Gastrocnemius medialis (tissue), 4 donors: Measurements from ENCODE around the gene SUFU. TPM values are rescaled to one million over a fixed set of nuclear protein-coding genes. Genes with fewer than 3 reads are reported as not detected.

Source experiments
- ATAC-seq, 2 donors: fragments of 150-250 bp; one replicate each; pipeline ENCODE4 v1.9.1; 2016
- DNase-seq, 2 donors: peaks; one replicate each; pipeline ENCODE4 v3.0.0-alpha.2; 2019
- H3K27ac ChIP-seq, 4 donors: fragments of 200-600 bp; sonication (generic); 1 replicate in 1 of 4; 2 replicates in 3 of 4; pipeline ENCODE4 v1.5.1; 2016 to 2018; ENCODE audit warnings: mild to moderate bottlenecking in 2 of 4, moderate library complexity in 1 of 4
- H3K27me3 ChIP-seq, 3 donors: fragments of 200-600 bp; sonication (generic) in 2 of 3; 1 replicate in 1 of 3; 2 replicates in 2 of 3; pipeline versions ENCODE4 v1.5.1 to v1.6.0; 2016 to 2019; ENCODE audit warnings: mild to moderate bottlenecking in 1 of 3, moderate library complexity in 1 of 3
- H3K36me3 ChIP-seq, 2 donors: fragments of 200-600 bp; sonication (generic) in 1 of 2; one replicate each; pipeline ENCODE4 v1.5.1; 2017 to 2018
- H3K4me1 ChIP-seq, 2 donors: fragments of 200-600 bp; sonication (generic) in 1 of 2; one replicate each; pipeline ENCODE4 v1.5.1; 2016 to 2017; ENCODE audit warnings: mild to moderate bottlenecking in 2 of 2
- H3K4me3 ChIP-seq, 4 donors: fragments of 200-600 bp; sonication (generic) in 3 of 4; 1 replicate in 1 of 4; 2 replicates in 3 of 4; pipeline ENCODE4 v1.5.1; 2016 to 2019; ENCODE audit warnings: mild to moderate bottlenecking in 2 of 4
- H3K9me3 ChIP-seq, 3 donors: fragments of 200-600 bp; sonication (generic) in 2 of 3; 1 replicate in 1 of 3; 2 replicates in 2 of 3; pipeline ENCODE4 v1.5.1; 2016 to 2019
- POLR2A ChIP-seq, 2 donors: fragments of 450-650 bp; IDR thresholded peaks; one replicate each; pipeline ENCODE4 v1.6.1; 2017; ENCODE audit warnings: antibody characterized with exemption in 2 of 2, mild to moderate bottlenecking in 2 of 2, moderate library complexity in 2 of 2
- in situ Hi-C, 4 donors: fragments of 200-750 bp; cut with MboI; loops; one replicate each; pipeline versions ENCODE4 v1.15.0 to v1.8.0; 2017; ENCODE audit warnings: low sequenced_read_pairs in 4 of 4
- intact Hi-C: fragments of 100-400 bp; cut with DNase I; formaldehyde crosslinking; loops from one replicate; pipeline ENCODE4 v1.15.1; 2023; ENCODE audit warnings: low total_unique reads
- total RNA-seq, 4 donors: library from RNA; depleted of rRNA; stranded (reverse); fragments of >200 nt; gene quantifications; one replicate each; pipeline versions ENCODE4 v1.1.0 to v1.2.3, GENCODE V29; 2016
- TF ChIP-seq, protein P1 (sequence below), 5 experiments: fragments of 450-650 bp in 3 of 5; fragments of 200-600 bp in 2 of 5; sonication (generic) in 2 of 5; IDR thresholded peaks in 4 of 5; conservative IDR thresholded peaks in 1 of 5; 1 replicate in 4 of 5; 2 replicates in 1 of 5; pipeline ENCODE4 v1.5.1; 2016 to 2019; ENCODE audit warnings: antibody characterized with exemption in 5 of 5, mild to moderate bottlenecking in 3 of 5, moderate library complexity in 3 of 5

SUFU gene
- total RNA-seq, 4 donors from 2014 or later: 7.3 to 11.8 (median 7.9) TPM

DNA sequence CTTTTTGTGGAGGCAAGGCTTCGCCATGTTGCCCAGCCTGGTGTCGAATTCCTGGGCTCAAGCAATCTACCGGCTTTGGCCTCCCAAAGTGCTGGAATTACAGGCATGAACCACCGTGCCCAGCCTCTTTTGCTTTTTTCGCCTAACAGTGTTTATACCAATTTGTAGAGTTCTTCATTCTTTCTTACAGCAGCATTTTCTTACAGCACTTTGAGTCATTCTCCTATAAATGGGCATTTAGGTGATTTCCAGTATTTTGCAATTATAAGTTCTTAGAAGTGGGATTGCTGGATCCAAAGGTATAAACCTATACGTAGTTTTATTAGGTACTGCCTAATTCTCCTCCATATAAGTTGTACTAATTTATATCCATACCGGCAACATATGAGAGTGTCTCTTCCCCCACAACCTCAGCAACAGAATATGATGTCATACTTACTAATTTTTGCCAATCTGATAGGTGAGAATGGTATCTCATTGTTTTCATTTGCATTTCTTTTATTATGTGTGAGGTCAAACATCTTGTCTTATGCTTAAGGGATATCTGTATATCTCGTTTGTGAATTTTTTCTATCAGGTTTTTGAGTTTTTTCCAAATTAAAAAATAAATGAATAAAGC is 39.1 kb downstream of the SUFU start:
- DNase-seq: no peak
- Histone ChIP-seq H3K36me3 (no peaks in the 10 kb centered on the region), H3K4me3 (no peak overlapping the region), H3K9me3 (no peaks in the 10 kb centered on the region), H3K27ac (no peak overlapping the region), H3K27me3 (no peaks in the 10 kb centered on the region), H3K4me1 (peaks cover 8 to 11% of the 10 kb centered on the region in 2 donors)
- no peak for ATAC-seq
- no peak for TF ChIP-seq POLR2A (IDR thresholded peaks at IDR 0.05)
- TF ChIP-seq, protein P1, sequence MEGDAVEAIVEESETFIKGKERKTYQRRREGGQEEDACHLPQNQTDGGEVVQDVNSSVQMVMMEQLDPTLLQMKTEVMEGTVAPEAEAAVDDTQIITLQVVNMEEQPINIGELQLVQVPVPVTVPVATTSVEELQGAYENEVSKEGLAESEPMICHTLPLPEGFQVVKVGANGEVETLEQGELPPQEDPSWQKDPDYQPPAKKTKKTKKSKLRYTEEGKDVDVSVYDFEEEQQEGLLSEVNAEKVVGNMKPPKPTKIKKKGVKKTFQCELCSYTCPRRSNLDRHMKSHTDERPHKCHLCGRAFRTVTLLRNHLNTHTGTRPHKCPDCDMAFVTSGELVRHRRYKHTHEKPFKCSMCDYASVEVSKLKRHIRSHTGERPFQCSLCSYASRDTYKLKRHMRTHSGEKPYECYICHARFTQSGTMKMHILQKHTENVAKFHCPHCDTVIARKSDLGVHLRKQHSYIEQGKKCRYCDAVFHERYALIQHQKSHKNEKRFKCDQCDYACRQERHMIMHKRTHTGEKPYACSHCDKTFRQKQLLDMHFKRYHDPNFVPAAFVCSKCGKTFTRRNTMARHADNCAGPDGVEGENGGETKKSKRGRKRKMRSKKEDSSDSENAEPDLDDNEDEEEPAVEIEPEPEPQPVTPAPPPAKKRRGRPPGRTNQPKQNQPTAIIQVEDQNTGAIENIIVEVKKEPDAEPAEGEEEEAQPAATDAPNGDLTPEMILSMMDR (IDR thresholded peaks at IDR 0.05 in 4 of 5, conservative IDR thresholded peaks at IDR 0.05 in 1 of 5): no peak
- in situ Hi-C loops: no loop called here
- intact Hi-C loops: no loop called here

DNA sequence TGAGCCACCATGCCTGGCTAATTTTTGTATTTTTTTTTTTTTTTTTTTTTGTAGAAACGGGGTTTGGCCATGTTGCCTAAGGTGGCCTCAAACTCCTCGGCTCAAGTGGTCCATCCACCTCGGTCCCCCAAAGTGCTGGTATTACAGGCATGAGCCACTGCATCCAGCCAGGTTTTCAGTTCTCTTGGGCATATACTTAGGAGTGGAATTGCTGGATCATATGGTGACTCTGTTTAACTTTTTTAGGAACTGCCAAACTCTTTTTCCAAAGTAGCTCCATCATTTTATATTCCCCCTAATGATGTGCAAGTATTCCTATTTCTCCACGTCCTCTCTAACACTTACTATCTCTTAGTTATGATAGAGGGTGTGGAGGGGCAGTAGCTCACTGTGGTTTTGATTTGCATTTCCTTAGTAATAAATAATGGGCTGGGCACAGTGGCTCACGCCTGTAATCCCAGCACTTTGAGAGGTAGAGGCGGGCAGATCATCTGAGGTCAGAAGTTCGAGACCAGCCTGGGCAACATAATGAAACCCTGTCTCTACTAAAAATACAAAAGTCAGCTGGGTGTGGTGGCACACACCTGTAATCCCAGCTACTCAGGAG is 41.6 kb downstream of the SUFU start:
- DNase-seq: no peak
- H3K9me3 ChIP-seq: no peaks in the 10 kb centered on the region
- TF ChIP-seq, protein P1 (IDR thresholded peaks at IDR 0.05 in 4 of 5, conservative IDR thresholded peaks at IDR 0.05 in 1 of 5): no peak

DNA sequence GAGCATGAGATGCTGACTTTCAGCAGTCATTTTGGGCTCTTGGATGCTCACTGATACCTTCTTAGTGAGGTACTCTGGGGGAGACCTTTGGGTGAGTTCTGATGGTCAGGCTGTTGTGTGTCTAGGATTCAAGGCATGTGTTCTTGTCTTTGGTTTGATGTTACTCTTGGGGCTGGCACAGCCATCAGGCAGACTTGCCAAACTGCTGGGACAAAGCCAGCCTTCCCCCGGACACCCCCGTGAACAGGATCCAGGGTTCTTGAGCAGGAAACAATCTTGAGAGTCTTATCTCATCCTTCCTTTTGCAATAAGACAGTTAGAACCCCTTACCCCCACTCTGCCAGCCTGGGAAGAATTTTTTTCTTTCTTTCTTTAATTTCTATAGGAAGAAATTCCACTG is 42.2 kb downstream of the SUFU start:
- in situ Hi-C loops (no loop called here), intact Hi-C loops (no loop called here)
- peaks cover 16 to 26% of the 10 kb centered on the region in 2 donors for H3K4me1 ChIP-seq
- DNase-seq (no peak), ATAC-seq (no peak)
- no peaks in the 10 kb centered on the region for H3K9me3 ChIP-seq
- H3K36me3 ChIP-seq: no peaks in the 10 kb centered on the region
- no peak for TF ChIP-seq POLR2A (IDR thresholded peaks at IDR 0.05)
- TF ChIP-seq, protein P1 (IDR thresholded peaks at IDR 0.05 in 4 of 5, conservative IDR thresholded peaks at IDR 0.05 in 1 of 5): no peak
- H3K27me3 ChIP-seq: no peaks in the 10 kb centered on the region
- no peak overlapping the region for H3K27ac ChIP-seq
- H3K4me3 ChIP-seq: no peak overlapping the region

More for the DNA sequence above, 41.6 kb downstream of the SUFU start:
- Histone ChIP-seq H3K27ac (no peak overlapping the region), H3K4me1 (peaks cover 16 to 24% of the 10 kb centered on the region in 2 donors), H3K27me3 (no peaks in the 10 kb centered on the region), H3K4me3 (no peak overlapping the region), H3K36me3 (no peaks in the 10 kb centered on the region)
- intact Hi-C loops (no loop called here), in situ Hi-C loops (no loop called here)
- ATAC-seq: no peak

DNA sequence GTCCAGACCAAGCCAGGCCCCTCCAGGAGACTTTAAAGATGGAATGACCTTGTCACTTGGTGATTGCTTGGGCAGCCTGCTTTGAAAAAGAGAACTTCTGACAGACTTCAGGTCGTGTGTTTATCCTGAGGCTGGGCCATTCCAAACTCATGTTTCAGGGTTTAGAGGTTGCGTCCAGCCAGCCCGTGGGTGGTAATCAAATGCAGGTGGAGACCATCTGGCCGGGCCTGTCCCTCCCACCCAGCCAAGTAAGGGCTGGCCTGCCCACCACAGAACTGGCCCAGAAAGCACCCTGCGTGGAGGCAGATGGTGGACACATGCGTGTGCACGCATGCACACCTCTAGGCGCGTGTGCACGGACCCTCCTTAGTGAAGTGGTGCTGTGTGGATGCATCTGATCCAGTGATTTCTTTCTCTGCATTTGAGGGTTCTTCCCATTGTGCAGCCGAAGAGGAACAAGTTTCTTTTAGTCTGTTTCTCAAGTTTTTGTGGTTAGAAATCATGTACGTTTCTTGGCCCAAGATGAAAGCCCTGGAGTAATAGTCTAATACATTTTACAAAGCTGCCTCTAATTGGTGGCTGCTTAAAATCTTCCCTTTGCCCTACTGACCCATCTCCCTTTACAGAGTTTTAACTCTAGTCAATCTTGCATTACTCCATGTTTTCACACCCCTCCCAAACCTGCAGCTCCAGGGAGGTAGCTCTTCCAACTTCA is 43.0 kb downstream of the SUFU start:
- DNase-seq (no peak), ATAC-seq (no peak)
- in situ Hi-C loops (no loop called here), intact Hi-C loops (no loop called here)
- Histone ChIP-seq H3K27me3 (no peaks in the 10 kb centered on the region), H3K36me3 (no peaks in the 10 kb centered on the region), H3K4me3 (no peak overlapping the region), H3K27ac (no peak overlapping the region), H3K9me3 (no peaks in the 10 kb centered on the region), H3K4me1 (peaks cover 16 to 26% of the 10 kb centered on the region in 2 donors)
- TF ChIP-seq POLR2A (IDR thresholded peaks at IDR 0.05): no peak
- TF ChIP-seq, protein P1 (IDR thresholded peaks at IDR 0.05 in 4 of 5, conservative IDR thresholded peaks at IDR 0.05 in 1 of 5): no peak
